Choroid plexus epithelial cell (primary cell): ENCODE results near the gene CFAP119.

ENCODE experiments used
- DNase-seq: peaks from one replicate; pipeline ENCODE4 v3.0.0-alpha.2; 2010; ENCODE audit warnings: low read depth
- H3K4me3 ChIP-seq: 2 replicates; pipeline ENCODE4 v1.5.1; 2011; ENCODE audit warnings: low read depth, mild to moderate bottlenecking, control low read depth, low read length, moderate library complexity
- CTCF ChIP-seq: conservative IDR thresholded peaks from 2 replicates; pipeline ENCODE4 v1.5.1; 2011; ENCODE audit warnings: low read depth, mild to moderate bottlenecking, control low read depth, inconsistent platforms, low read length, moderate library complexity

The CFAP119 gene

GRCh38 chr16:30773826-30774225 lies 12.0 kb upstream of the CFAP119 start:
- H3K4me3 ChIP-seq: no peak overlapping the region
- no peak for TF ChIP-seq CTCF
- no peak for DNase-seq

- no peak for TF ChIP-seq CTCF
- no peak overlapping the region for H3K4me3 ChIP-seq
- DNase-seq: peak; percentile 13
These were observed 9.9 kb upstream of the CFAP119 start for GRCh38 chr16:30771726-30772125.

- no peak for TF ChIP-seq CTCF
- no peak overlapping the region for H3K4me3 ChIP-seq
These were observed 7.7 kb upstream of the CFAP119 start for GRCh38 chr16:30769379-30770089.

GRCh38 chr16:30768583-30769181 lies 6.8 kb upstream of the CFAP119 start:
- H3K4me3 ChIP-seq: no peak overlapping the region
- no peak for TF ChIP-seq CTCF
- no peak for DNase-seq

More at GRCh38 chr16:30769379-30770089, 7.7 kb upstream of the CFAP119 start:
- no peak for DNase-seq

GRCh38 chr16:30767767-30768465 lies 6.1 kb upstream of the CFAP119 start:
- no peak overlapping the region for H3K4me3 ChIP-seq
- TF ChIP-seq CTCF: no peak
- DNase-seq: no peak

- TF ChIP-seq CTCF: no peak
- no peak overlapping the region for H3K4me3 ChIP-seq
- no peak for DNase-seq
These were observed 5.0 kb upstream of the CFAP119 start for GRCh38 chr16:30766933-30767284.
